Lower leg skin (tissue), 3 donors: ENCODE results near the gene KCMF1.

Experiments
- POLR2A ChIP-seq, 2 donors: fragments of 450-650 bp; IDR thresholded peaks; one replicate each; pipeline ENCODE4 v1.6.1; 2016 to 2017; ENCODE audit warnings: antibody characterized with exemption in 2 of 2, mild to moderate bottlenecking in 1 of 2, moderate library complexity in 1 of 2
- TF ChIP-seq, protein P1 (sequence below), 3 donors: fragments of 450-650 bp; IDR thresholded peaks; one replicate each; pipeline ENCODE4 v1.5.1; 2016; ENCODE audit warnings: antibody characterized with exemption in 3 of 3, mild to moderate bottlenecking in 3 of 3, moderate library complexity in 2 of 3

DNA sequence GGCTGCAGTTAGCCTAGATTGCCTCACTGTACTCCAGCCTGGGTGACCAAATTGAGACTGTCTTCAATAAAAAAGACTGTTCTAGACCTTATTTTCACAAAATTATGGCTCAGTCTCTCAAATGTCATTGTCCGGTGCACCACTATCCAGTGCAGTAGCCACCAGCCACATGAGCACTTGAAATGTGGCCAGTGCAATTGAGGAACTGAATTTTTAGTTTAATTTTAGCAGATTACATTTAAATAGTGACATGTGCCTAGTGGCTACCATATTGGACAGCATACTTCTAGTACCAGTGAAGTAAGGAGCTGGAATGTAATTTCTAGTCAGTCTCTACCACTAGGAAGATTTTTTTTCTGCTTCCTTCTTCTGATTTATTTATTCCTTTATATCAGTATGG lies 39.4 kb downstream of the KCMF1 start:
- TF ChIP-seq, protein P1, sequence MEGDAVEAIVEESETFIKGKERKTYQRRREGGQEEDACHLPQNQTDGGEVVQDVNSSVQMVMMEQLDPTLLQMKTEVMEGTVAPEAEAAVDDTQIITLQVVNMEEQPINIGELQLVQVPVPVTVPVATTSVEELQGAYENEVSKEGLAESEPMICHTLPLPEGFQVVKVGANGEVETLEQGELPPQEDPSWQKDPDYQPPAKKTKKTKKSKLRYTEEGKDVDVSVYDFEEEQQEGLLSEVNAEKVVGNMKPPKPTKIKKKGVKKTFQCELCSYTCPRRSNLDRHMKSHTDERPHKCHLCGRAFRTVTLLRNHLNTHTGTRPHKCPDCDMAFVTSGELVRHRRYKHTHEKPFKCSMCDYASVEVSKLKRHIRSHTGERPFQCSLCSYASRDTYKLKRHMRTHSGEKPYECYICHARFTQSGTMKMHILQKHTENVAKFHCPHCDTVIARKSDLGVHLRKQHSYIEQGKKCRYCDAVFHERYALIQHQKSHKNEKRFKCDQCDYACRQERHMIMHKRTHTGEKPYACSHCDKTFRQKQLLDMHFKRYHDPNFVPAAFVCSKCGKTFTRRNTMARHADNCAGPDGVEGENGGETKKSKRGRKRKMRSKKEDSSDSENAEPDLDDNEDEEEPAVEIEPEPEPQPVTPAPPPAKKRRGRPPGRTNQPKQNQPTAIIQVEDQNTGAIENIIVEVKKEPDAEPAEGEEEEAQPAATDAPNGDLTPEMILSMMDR (IDR thresholded peaks at IDR 0.05) = no peak
- TF ChIP-seq POLR2A (IDR thresholded peaks at IDR 0.05) = no peak
